SK-N-SH treated with all-trans-retinoic acid at 6 μM for 48 hours (cell line): ENCODE data around the gene IL12B.
A peak's percentile ranks its signal among the peaks of the same experiment; 100 is the strongest.

ENCODE experiments used
- ATAC-seq: fragments of 200-7000 bp; cut with Tn5 transposase; 3 replicates; pipeline ENCODE4 v1.9.1; 2020; ENCODE audit warnings: mild to moderate bottlenecking, moderate library complexity
- ARNTL ChIP-seq: fragments of 450-650 bp; formaldehyde crosslinking; IDR thresholded peaks from 2 replicates; pipeline ENCODE4 v1.5.0; 2020; ENCODE audit warnings: low read depth, mild to moderate bottlenecking, moderate library complexity, borderline replicate concordance
- BACH2 ChIP-seq: fragments of 250-450 bp; sonication (Bioruptor Pico); IDR thresholded peaks from 2 replicates; pipeline ENCODE4 v1.9.0; 2021; ENCODE audit warnings: mild to moderate bottlenecking, borderline replicate concordance
- CSDC2 ChIP-seq: fragments of 250-450 bp; sonication (Bioruptor Pico); IDR thresholded peaks from 2 replicates; pipeline ENCODE4 v1.5.0; 2020; ENCODE audit warnings: mild to moderate bottlenecking, moderate library complexity
- GLIS3 ChIP-seq: fragments of 250-450 bp; sonication (Bioruptor Pico); IDR thresholded peaks from 2 replicates; pipeline ENCODE4 v1.5.0; 2020; ENCODE audit warnings: mild to moderate bottlenecking, moderate library complexity
- ISL1 ChIP-seq: fragments of 250-450 bp; sonication (Bioruptor Pico); IDR thresholded peaks from 2 replicates; pipeline ENCODE4 v2.1.2; 2022; ENCODE audit warnings: mild to moderate bottlenecking, moderate library complexity
- OSR1 ChIP-seq: fragments of 250-450 bp; sonication (Bioruptor Pico); IDR thresholded peaks from 2 replicates; pipeline ENCODE4 v1.8.0; 2022; ENCODE audit warnings: moderate library complexity, mild to moderate bottlenecking, inconsistent platforms
- SNAI2 ChIP-seq: fragments of 250-450 bp; sonication (Bioruptor Pico); IDR thresholded peaks from 2 replicates; pipeline ENCODE4 v1.5.0; 2020; ENCODE audit warnings: mild to moderate bottlenecking, moderate library complexity
- TCF4 ChIP-seq: fragments of 250-450 bp; sonication (Bioruptor Pico); IDR thresholded peaks from 2 replicates; pipeline ENCODE4 v1.8.0; 2021; ENCODE audit warnings: mild to moderate bottlenecking, moderate library complexity, borderline replicate concordance
- TOX ChIP-seq: fragments of 250-450 bp; sonication (Bioruptor Pico); IDR thresholded peaks from 2 replicates; pipeline ENCODE4 v1.8.0; 2021; ENCODE audit warnings: mild to moderate bottlenecking, moderate library complexity, borderline replicate concordance
- ZC3H10 ChIP-seq: fragments of 250-450 bp; sonication (Bioruptor Pico); IDR thresholded peaks from 2 replicates; pipeline ENCODE4 v1.5.1; 2021; ENCODE audit warnings: mild to moderate bottlenecking, moderate library complexity
- ZFP3 ChIP-seq: fragments of 250-450 bp; sonication (Bioruptor Pico); IDR thresholded peaks from 2 replicates; pipeline ENCODE4 v1.5.0; 2020; ENCODE audit warnings: mild to moderate bottlenecking, moderate library complexity
- ZFP30 ChIP-seq: fragments of 450-650 bp; formaldehyde crosslinking; IDR thresholded peaks from 2 replicates; pipeline ENCODE4 v1.5.0; 2022; ENCODE audit warnings: mild to moderate bottlenecking, moderate library complexity
- ZNF70 ChIP-seq: fragments of 450-650 bp; formaldehyde crosslinking; IDR thresholded peaks from 2 replicates; pipeline ENCODE4 v1.5.0; 2020; ENCODE audit warnings: mild to moderate bottlenecking, moderate library complexity
- TF ChIP-seq, protein P1 (sequence below): fragments of 250-450 bp; sonication (Bioruptor Pico); IDR thresholded peaks from 2 replicates; pipeline ENCODE4 v1.5.0; 2020; ENCODE audit warnings: mild to moderate bottlenecking, moderate library complexity
- TF ChIP-seq, protein P2 (sequence below): fragments of 250-450 bp; sonication (Bioruptor Pico); IDR thresholded peaks from 2 replicates; pipeline ENCODE4 v1.5.1; 2021; ENCODE audit warnings: mild to moderate bottlenecking, moderate library complexity
- TF ChIP-seq, protein P3 (sequence below): fragments of 250-450 bp; sonication (Bioruptor Pico); IDR thresholded peaks from 2 replicates; pipeline ENCODE4 v1.8.0; 2021; ENCODE audit warnings: low read depth, mild to moderate bottlenecking, moderate library complexity, borderline replicate concordance
- TF ChIP-seq, protein P4 (sequence below): fragments of 250-450 bp; sonication (Bioruptor Pico); IDR thresholded peaks from 2 replicates; pipeline ENCODE4 v1.8.0; 2020; ENCODE audit warnings: mild to moderate bottlenecking, moderate library complexity, borderline replicate concordance
- TF ChIP-seq, protein P5 (sequence below): fragments of 250-450 bp; sonication (Bioruptor Pico); IDR thresholded peaks from 2 replicates; pipeline ENCODE4 v1.5.1; 2020; ENCODE audit warnings: low read depth, mild to moderate bottlenecking, moderate library complexity

Gene IL12B

DNA sequence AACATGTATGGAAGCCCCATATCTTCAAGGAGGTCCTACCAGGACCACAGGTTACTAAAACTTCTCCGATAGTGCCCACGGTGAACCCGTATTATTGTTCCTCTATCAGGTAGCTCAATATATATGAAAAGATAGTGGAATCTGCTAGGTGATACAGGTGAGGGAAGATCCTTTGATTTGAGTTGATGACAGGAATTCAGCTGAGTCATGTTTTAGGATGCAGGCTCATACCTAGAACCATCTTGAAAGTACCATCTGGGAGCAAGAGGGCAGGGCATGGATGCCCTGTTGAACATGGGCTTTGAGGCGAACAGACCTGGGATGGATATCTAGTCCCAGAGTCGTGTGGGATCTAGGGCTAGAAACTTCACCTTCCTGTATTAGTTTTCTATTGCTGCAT lies 35.4 kb downstream of the IL12B start (continued):
- no peak for TF ChIP-seq BACH2 (CRISPR knock-in tag)

DNA sequence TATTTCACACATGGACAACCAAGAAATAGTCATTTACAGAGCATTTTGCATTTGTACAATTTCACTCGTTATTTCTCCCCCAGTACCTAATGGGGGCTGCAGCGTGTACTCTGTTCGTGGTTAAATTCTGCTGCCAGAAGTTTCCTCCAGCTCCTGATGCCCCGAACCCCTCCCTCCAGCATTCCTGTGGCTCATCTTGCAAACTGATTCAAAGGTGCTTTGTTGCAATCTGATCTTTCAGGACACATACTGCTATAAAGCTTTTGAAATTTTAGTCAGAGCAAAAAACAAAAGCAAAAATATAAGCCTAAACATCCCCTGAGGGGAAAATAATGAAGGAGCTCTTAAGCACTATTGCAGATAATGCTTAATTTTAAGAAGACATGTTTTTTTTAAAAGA lies 39.5 kb downstream of the IL12B start:
- no peak for TF ChIP-seq ZFP30
- TF ChIP-seq SNAI2 (CRISPR knock-in tag) = no peak
- TF ChIP-seq, protein P1, sequence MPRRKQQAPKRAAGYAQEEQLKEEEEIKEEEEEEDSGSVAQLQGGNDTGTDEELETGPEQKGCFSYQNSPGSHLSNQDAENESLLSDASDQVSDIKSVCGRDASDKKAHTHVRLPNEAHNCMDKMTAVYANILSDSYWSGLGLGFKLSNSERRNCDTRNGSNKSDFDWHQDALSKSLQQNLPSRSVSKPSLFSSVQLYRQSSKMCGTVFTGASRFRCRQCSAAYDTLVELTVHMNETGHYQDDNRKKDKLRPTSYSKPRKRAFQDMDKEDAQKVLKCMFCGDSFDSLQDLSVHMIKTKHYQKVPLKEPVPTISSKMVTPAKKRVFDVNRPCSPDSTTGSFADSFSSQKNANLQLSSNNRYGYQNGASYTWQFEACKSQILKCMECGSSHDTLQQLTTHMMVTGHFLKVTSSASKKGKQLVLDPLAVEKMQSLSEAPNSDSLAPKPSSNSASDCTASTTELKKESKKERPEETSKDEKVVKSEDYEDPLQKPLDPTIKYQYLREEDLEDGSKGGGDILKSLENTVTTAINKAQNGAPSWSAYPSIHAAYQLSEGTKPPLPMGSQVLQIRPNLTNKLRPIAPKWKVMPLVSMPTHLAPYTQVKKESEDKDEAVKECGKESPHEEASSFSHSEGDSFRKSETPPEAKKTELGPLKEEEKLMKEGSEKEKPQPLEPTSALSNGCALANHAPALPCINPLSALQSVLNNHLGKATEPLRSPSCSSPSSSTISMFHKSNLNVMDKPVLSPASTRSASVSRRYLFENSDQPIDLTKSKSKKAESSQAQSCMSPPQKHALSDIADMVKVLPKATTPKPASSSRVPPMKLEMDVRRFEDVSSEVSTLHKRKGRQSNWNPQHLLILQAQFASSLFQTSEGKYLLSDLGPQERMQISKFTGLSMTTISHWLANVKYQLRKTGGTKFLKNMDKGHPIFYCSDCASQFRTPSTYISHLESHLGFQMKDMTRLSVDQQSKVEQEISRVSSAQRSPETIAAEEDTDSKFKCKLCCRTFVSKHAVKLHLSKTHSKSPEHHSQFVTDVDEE (CRISPR knock-in tag) = no peak
- TF ChIP-seq, protein P2, sequence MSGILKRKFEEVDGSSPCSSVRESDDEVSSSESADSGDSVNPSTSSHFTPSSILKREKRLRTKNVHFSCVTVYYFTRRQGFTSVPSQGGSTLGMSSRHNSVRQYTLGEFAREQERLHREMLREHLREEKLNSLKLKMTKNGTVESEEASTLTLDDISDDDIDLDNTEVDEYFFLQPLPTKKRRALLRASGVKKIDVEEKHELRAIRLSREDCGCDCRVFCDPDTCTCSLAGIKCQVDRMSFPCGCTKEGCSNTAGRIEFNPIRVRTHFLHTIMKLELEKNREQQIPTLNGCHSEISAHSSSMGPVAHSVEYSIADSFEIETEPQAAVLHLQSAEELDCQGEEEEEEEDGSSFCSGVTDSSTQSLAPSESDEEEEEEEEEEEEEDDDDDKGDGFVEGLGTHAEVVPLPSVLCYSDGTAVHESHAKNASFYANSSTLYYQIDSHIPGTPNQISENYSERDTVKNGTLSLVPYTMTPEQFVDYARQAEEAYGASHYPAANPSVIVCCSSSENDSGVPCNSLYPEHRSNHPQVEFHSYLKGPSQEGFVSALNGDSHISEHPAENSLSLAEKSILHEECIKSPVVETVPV (CRISPR knock-in tag) = no peak
- TF ChIP-seq BACH2 (CRISPR knock-in tag) = no peak
- no peak for TF ChIP-seq ZNF70 (CRISPR knock-in tag)
- no peak for TF ChIP-seq CSDC2 (CRISPR knock-in tag)
- TF ChIP-seq, protein P3, sequence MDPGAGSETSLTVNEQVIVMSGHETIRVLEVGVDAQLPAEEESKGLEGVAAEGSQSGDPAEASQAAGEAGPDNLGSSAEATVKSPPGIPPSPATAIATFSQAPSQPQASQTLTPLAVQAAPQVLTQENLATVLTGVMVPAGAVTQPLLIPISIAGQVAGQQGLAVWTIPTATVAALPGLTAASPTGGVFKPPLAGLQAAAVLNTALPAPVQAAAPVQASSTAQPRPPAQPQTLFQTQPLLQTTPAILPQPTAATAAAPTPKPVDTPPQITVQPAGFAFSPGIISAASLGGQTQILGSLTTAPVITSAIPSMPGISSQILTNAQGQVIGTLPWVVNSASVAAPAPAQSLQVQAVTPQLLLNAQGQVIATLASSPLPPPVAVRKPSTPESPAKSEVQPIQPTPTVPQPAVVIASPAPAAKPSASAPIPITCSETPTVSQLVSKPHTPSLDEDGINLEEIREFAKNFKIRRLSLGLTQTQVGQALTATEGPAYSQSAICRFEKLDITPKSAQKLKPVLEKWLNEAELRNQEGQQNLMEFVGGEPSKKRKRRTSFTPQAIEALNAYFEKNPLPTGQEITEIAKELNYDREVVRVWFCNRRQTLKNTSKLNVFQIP (CRISPR knock-in tag) = no peak
- no peak for TF ChIP-seq ZC3H10 (CRISPR knock-in tag)
- no peak for TF ChIP-seq ISL1 (CRISPR knock-in tag)
- TF ChIP-seq, protein P4, sequence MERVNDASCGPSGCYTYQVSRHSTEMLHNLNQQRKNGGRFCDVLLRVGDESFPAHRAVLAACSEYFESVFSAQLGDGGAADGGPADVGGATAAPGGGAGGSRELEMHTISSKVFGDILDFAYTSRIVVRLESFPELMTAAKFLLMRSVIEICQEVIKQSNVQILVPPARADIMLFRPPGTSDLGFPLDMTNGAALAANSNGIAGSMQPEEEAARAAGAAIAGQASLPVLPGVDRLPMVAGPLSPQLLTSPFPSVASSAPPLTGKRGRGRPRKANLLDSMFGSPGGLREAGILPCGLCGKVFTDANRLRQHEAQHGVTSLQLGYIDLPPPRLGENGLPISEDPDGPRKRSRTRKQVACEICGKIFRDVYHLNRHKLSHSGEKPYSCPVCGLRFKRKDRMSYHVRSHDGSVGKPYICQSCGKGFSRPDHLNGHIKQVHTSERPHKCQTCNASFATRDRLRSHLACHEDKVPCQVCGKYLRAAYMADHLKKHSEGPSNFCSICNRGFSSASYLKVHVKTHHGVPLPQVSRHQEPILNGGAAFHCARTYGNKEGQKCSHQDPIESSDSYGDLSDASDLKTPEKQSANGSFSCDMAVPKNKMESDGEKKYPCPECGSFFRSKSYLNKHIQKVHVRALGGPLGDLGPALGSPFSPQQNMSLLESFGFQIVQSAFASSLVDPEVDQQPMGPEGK = no peak
- TF ChIP-seq ARNTL = no peak
- TF ChIP-seq TCF4 (CRISPR knock-in tag) = no peak
- ATAC-seq = no peak

DNA sequence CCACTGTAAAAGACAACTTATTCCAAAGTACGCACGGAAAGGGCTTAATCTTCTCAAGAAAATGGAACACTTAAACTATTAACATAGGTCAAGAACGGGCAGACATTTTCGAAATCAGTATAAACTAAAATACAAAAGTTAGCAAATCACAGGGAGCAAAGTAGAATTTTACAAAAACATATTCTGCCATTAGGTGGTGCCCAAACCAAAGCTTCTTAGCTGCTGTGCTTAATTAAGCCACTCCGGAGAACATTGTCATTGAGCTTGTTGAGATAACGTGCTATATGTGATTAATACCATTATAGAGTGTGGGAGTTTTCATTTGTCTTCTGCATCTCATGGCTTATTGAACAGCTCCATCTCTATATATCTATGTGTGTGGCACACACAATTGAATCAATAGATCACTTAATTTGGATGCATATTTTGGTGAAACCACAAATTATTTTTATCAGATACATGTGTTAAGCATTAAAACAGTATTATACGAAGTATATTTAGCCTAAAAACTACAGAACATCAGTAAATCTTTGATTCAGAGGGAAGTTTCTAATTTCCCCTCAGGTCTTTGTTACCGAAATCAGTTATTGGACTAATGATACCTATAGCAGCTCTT lies 43.8 kb downstream of the IL12B start:
- ATAC-seq = peak; percentile 67
- TF ChIP-seq TOX (CRISPR knock-in tag) = no peak
- TF ChIP-seq, protein P3 (CRISPR knock-in tag) = no peak
- no peak for TF ChIP-seq ZFP30
- TF ChIP-seq, protein P2 (CRISPR knock-in tag) = no peak
- TF ChIP-seq GLIS3 (CRISPR knock-in tag) = no peak
- TF ChIP-seq, protein P5, sequence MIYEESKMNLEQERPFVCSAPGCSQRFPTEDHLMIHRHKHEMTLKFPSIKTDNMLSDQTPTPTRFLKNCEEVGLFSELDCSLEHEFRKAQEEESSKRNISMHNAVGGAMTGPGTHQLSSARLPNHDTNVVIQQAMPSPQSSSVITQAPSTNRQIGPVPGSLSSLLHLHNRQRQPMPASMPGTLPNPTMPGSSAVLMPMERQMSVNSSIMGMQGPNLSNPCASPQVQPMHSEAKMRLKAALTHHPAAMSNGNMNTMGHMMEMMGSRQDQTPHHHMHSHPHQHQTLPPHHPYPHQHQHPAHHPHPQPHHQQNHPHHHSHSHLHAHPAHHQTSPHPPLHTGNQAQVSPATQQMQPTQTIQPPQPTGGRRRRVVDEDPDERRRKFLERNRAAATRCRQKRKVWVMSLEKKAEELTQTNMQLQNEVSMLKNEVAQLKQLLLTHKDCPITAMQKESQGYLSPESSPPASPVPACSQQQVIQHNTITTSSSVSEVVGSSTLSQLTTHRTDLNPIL (CRISPR knock-in tag) = no peak
- TF ChIP-seq ARNTL = no peak
- no peak for TF ChIP-seq OSR1 (CRISPR knock-in tag)
- TF ChIP-seq ZFP3 (CRISPR knock-in tag) = no peak
- TF ChIP-seq, protein P4 = no peak
- no peak for TF ChIP-seq TCF4 (CRISPR knock-in tag)
- TF ChIP-seq SNAI2 (CRISPR knock-in tag) = no peak
- TF ChIP-seq, protein P1 (CRISPR knock-in tag) = no peak
